Type B pancreatic cell (in vitro differentiated cells): ENCODE results near the gene SCG5. TPM values are rescaled to one million over a fixed set of nuclear protein-coding genes. Genes with fewer than 3 reads are reported as not detected.

Source experiments
- DNase-seq: peaks from one replicate; pipeline ENCODE4 v3.0.0; 2021; ENCODE audit warnings: mixed read lengths; ENCODE audit not compliant: unreplicated experiment; ENCODE audit errors: extremely low spot score
- H3K27ac Mint-ChIP-seq: 2 replicates; pipeline ENCODE4 v1.8.0; 2021; ENCODE audit warnings: mild to moderate bottlenecking, mixed read lengths
- H3K27me3 Mint-ChIP-seq: 2 replicates; pipeline ENCODE4 v1.8.0; 2021; ENCODE audit warnings: mixed read lengths
- H3K36me3 Mint-ChIP-seq: 2 replicates; pipeline ENCODE4 v1.8.0; 2021; ENCODE audit warnings: mixed read lengths
- H3K4me1 Mint-ChIP-seq: one replicate; pipeline ENCODE4 v1.8.0; 2021; ENCODE audit warnings: mixed read lengths; ENCODE audit not compliant: unreplicated experiment
- H3K4me3 Mint-ChIP-seq: 2 replicates; pipeline ENCODE4 v1.8.0; 2021; ENCODE audit warnings: mild to moderate bottlenecking, mixed read lengths
- H3K9me3 Mint-ChIP-seq: 2 replicates; pipeline ENCODE4 v1.8.0; 2021; ENCODE audit warnings: mixed read lengths
- total RNA-seq: library from RNA; stranded (reverse); gene quantifications from 2 replicates; pipeline ENCODE4 v1.2.1, GENCODE V29; 2021; ENCODE audit warnings: low replicate concordance
- TF ChIP-seq, protein P1 (sequence below): fragments of 200-600 bp; sonication (generic); conservative IDR thresholded peaks from 2 replicates; pipeline ENCODE4 v1.5.0; 2021; ENCODE audit warnings: antibody characterized with exemption, mild to moderate bottlenecking

The SCG5 gene
- total RNA-seq, 1 donor from 2014 or later, result 93.1 TPM

GRCh38 chr15:32694222-32694983 lies 52.9 kb downstream of the SCG5 start:
- DNase-seq, result no peak
- peaks cover 17% of the 10 kb centered on the region for H3K4me1 Mint-ChIP-seq
- peaks cover 7% of the 10 kb centered on the region for H3K9me3 Mint-ChIP-seq
- H3K27ac Mint-ChIP-seq, result no peak overlapping the region
- H3K4me3 Mint-ChIP-seq, result no peak overlapping the region
- no peaks in the 10 kb centered on the region for H3K27me3 Mint-ChIP-seq
- TF ChIP-seq, protein P1, sequence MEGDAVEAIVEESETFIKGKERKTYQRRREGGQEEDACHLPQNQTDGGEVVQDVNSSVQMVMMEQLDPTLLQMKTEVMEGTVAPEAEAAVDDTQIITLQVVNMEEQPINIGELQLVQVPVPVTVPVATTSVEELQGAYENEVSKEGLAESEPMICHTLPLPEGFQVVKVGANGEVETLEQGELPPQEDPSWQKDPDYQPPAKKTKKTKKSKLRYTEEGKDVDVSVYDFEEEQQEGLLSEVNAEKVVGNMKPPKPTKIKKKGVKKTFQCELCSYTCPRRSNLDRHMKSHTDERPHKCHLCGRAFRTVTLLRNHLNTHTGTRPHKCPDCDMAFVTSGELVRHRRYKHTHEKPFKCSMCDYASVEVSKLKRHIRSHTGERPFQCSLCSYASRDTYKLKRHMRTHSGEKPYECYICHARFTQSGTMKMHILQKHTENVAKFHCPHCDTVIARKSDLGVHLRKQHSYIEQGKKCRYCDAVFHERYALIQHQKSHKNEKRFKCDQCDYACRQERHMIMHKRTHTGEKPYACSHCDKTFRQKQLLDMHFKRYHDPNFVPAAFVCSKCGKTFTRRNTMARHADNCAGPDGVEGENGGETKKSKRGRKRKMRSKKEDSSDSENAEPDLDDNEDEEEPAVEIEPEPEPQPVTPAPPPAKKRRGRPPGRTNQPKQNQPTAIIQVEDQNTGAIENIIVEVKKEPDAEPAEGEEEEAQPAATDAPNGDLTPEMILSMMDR, result no peak
- H3K36me3 Mint-ChIP-seq, result no peaks in the 10 kb centered on the region

DNA sequence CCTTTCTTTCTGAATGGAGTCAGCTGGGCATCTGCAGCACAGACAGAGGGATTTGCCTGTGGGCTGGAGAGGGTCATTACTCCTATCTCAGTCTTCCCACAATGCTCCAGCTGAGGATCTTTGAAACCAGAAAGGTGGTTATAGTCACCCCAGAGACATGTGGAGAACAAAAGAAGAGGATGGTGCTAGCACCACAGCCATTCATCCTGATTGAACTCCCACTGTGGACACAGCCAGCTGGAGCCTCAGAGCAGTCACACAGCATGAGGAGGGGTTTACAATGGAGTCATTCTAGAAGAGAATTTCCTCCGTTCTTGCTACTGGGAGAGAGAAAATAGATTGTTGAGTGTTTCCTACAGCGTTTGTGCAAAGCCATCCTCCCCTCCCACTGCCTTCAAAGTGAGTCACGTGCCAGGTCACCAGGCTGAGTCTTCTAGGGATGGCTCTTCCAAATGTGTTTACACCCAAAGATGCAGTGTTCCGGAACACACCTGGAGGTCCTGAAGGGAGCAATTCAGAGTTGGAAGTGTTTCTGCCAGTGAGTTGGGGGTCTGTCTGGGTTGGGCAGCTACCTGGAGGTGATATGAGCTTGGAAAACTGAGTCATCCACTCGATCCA lies 57.4 kb downstream of the SCG5 start:
- Mint-ChIP-seq H3K36me3 (no peaks in the 10 kb centered on the region), H3K27me3 (no peaks in the 10 kb centered on the region), H3K27ac (no peak overlapping the region), H3K4me1 (peaks cover 8% of the 10 kb centered on the region), H3K4me3 (no peak overlapping the region), H3K9me3 (no peaks in the 10 kb centered on the region)
- DNase-seq, result no peak
- TF ChIP-seq, protein P1, result no peak

- Mint-ChIP-seq H3K27ac (no peak overlapping the region), H3K9me3 (no peaks in the 10 kb centered on the region), H3K4me1 (peaks cover 8% of the 10 kb centered on the region), H3K4me3 (no peak overlapping the region), H3K27me3 (peaks cover 6% of the 10 kb centered on the region), H3K36me3 (no peaks in the 10 kb centered on the region)
- TF ChIP-seq, protein P1, result no peak
- DNase-seq, result no peak
Observed at GRCh38 chr15:32700501-32701150, 59.1 kb downstream of the SCG5 start.

GRCh38 chr15:32701863-32702262 lies 60.4 kb downstream of the SCG5 start:
- TF ChIP-seq, protein P1, result no peak
- no peak for DNase-seq
- Mint-ChIP-seq H3K27me3 (peaks cover 6% of the 10 kb centered on the region), H3K36me3 (no peaks in the 10 kb centered on the region), H3K27ac (no peak overlapping the region), H3K4me1 (peaks cover 8% of the 10 kb centered on the region), H3K9me3 (no peaks in the 10 kb centered on the region), H3K4me3 (no peak overlapping the region)

GRCh38 chr15:32704395-32704981 lies 63.0 kb downstream of the SCG5 start:
- TF ChIP-seq, protein P1, result no peak
- H3K27ac Mint-ChIP-seq, result no peak overlapping the region
- H3K4me1 Mint-ChIP-seq, result no peaks in the 10 kb centered on the region
- no peaks in the 10 kb centered on the region for H3K36me3 Mint-ChIP-seq
- no peak overlapping the region for H3K4me3 Mint-ChIP-seq
- DNase-seq, result no peak
- H3K9me3 Mint-ChIP-seq, result no peaks in the 10 kb centered on the region
- H3K27me3 Mint-ChIP-seq, result peaks cover 22% of the 10 kb centered on the region
